Stimulated activated CD4-positive, alpha-beta T cell treated with anti-CD3 and anti-CD28 coated beads, Interleukin-1b, Interleukin-23, amount 100 ng/mL, for 48 hours (primary cell): ENCODE results near the gene PDGFA.
"Not testable (repeated sequence)": the region's sequence is repeated elsewhere in the genome, so short reads cannot be mapped to it uniquely, and the experiment has no call there.

ENCODE experiments used
- DNase-seq: peaks from one replicate; pipeline ENCODE4 v3.0.0-alpha.2; 2020

PDGFA gene

DNA sequence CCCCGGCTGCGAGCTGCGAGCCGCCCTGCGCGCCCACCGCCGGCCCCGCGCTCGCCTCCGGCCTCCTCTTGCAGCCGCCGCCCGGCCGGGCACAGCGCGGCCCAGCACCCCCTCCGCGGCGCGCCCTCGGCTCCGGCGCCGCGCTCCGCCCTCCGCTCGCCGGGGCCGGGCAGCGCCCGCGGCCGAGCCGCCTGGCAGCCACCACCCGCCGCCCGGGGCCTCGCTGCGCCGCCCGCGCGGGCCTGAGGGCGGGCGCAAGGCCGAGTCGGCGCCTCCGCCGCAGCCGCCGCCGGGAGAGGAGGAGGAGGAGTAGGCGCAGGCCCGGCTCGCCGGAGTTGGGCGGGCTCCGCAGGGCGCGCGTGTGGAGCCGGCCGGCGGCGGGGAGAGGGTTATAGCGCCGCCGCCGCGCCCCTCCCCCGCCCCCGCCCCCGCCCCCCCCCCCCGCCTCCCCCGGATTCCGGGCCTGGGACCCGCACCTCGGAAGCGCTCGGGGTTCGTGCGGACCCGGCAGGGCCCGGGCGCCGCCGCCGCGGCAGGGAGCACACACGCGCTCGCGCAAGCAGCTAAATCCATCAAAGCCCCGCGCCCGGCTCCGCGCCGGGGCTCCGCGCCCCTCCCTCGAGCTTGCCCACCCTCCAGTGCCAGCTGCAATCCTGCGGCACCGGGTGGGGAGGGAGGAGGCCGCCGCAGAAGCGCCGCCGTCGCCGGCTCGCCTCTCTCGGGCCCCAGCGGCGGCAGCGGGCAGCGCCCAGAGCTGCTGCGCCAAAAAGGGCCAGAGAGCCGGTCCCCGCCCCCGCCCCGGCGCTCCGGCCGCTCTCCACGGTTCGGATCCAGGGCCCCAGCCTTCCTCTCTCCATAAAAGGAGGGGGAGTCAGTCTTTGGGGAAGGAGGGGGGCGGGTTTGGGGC lies at the start of gene PDGFA:
TSS of gene PDGFA (minus strand) at position 363 of the 907 bp plus-strand sequence. CDS start 845 bp downstream, outside the sequence.
- no peak for DNase-seq

DNA sequence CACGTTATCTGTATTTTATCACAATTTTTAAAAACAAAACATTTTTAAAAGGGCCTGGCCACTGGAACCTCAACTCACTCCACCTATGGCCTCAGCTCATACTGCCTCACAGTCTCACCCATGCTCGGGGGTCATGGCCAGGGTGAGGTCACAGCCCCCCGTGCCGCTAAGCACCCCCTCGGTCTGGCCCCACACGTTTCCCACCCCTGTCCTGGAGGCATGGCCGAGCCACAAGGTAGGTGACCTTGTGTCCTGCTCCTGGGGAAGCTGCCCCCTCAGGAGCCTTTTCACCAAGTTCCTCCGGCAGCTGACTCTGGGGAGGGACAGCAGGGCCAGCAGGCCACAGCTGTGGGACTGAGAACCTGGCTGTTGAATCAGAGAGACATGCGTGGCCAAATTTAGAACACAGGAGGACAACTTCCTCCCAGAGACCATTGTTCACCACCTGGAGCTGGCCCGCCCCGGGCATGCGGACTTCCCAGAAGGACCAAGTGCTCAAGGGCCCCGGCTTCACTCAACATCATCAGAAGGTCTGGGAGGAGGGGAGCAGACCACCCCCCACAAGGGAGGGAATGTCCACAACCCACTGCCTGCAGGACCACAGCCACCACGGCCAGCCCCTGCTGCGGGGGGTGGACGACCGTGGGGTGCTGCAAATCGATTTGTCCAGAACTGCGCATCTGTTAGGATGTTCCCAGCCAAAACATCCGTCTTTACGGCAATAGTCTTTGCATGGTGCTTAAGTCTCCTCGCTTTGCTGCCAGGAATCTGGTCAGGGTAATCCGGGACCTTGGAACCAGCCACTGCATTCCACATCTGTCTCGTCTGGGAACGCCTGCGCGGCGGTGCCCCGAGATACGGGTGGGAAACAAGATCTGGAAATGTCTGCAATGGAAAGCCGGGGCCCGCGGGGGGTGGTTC lies 48.6 kb upstream of the PDGFA start:
- DNase-seq, result no peak

DNA sequence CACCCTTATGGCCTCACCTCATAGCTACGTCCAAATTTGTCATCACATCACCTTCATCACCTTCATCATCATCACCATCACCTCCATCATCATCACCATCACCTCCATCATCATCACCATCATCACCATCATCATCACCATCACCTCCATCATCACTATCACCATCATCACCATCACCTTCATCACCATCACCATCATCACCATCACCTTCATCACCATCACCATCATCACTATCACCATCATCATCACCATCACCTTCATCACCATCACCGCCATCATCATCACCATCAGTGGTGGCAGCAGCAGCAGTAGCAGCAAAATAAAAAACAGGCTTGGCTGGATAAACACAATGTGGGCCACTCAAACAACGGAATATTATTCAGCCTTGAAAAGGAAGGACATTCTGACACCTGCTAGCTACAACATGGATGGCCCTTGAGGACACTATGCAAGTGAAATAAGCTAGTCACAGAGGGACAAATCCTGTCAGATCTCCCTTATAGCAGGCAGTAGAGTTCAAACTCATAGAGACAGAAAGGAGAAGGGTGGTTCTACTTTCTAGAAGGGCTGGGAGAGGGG lies 47.7 kb upstream of the PDGFA start:
- no peak for DNase-seq

DNA sequence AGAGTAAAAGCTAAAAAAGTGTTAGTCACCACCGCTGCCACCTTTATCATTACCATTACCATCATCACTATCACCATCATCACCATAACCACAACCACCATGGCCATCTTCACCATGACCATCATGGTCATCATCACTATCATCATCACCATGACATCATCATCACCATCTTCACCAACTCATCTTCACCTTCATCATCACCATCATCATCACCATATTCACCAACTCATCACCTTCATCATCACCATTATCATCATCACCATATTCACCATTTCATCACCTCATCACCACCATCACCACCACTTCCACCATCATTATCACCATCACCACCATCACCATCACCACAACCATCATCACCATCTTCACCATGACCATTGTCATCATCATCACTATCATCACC lies 46.5 kb upstream of the PDGFA start:
- no peak for DNase-seq

DNA sequence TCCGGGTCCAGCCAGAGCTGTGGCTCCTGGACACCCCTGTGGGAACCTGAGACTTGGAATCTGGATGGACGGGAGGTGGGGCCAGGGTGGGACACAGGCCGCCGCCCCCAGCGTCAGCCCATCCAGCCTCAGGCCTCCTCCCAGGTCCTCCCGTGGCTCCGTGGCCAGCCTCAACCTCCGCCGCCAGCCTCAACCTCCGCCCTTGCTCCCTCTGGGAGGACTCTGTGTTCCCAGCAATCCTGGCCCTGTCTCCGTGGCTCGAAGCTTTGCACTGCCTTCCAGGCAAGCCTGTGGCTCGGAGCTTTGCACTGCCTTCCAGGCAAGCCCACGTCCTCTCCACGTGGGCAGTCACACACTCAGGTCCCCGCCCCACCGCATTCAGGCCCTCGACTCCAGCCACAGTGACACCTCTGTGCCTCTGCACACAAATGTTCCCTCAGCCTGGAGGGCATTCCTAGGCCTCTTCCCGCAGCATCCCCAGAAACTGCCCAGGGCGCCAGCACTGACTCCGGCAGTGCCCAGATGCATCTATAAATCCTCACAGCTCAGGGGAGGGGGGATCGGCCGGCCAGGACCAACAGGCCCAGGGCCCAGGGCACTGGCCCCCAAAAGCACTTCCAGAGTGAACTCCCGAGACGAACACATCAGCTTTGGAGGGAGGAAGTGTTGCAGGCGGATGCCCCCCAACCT lies 44.7 kb upstream of the PDGFA start:
- DNase-seq, result no peak

DNA sequence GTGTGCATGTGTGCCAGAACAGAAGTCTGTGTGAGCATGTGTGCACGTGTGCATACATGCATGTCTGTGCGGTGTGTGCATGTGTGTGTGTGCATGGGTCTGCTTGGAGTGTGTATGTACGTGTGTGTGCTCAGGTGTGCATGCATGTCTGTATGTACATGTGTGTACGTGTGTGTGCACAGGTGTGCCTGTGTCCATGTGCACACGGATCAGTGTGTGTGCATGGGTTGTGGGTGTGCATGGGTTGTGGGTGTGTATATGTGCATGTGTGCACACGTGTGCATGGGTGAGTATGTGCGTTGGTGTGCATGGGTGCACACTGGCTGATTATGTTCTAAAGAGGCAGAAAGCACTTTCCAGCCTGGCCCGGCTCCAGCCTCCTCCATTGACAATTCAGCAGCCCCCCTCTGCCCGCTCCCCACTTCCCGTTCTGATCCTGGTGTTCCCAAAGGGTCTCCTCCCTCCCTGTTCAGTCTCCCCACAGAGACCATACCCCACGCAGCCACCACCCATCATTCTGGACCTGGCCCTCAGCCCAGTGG lies 44.1 kb upstream of the PDGFA start:
- no peak for DNase-seq

DNA sequence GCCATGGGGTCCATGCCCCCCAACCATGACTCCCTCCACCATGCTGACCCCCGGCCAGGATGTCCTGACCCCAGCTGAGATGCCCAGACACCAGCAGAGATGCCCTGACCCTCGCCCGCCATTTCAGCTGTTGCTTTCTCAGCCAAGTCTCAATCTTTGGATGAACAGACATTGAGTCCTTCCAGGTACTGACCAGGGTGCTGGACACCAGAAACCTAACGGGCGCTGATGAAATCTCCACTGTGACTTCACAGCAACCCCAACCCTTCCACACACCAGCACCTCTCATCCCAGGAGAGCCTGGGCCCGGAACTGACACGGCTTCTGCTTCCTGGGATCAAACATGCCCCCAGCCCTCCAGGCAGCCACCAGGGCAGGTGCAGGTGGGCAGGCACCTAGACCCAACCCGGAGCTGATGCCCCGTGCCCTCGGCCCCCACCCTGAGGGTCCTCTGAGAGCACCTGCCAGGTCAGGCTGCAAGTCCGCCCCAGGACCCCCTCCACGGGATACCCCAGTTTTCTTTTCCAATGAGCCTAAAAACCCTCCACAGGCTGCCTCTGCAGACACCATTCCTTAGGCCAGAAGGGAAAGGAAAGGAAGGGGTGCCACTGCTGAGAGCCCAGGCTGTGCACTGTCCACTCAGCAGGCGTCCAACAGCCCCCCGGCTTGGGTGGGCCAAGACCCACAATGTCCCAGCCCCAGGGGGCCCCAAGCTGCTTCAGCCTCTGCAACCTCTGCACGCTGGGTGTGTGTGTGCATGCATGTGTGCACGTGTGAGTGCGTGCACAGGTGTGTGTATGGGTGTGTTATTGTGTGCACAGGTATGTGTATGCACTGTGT lies 43.4 kb upstream of the PDGFA start:
- DNase-seq, result no peak

DNA sequence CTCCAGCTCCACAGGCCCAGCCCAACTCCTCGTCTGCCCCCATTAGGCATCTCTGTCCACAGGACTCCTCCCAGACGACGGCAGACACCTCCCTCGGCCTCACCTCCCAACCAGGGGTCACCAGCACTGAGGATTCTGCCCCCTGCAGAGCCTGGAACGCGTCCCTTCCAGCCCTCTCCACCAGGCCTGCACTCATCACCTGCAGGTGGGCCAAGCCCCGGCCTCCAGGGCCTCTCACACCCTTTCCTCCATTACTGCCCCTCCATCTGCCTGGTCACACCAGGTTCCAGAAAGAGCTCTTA lies 42.7 kb upstream of the PDGFA start:
- DNase-seq, result no peak

DNA sequence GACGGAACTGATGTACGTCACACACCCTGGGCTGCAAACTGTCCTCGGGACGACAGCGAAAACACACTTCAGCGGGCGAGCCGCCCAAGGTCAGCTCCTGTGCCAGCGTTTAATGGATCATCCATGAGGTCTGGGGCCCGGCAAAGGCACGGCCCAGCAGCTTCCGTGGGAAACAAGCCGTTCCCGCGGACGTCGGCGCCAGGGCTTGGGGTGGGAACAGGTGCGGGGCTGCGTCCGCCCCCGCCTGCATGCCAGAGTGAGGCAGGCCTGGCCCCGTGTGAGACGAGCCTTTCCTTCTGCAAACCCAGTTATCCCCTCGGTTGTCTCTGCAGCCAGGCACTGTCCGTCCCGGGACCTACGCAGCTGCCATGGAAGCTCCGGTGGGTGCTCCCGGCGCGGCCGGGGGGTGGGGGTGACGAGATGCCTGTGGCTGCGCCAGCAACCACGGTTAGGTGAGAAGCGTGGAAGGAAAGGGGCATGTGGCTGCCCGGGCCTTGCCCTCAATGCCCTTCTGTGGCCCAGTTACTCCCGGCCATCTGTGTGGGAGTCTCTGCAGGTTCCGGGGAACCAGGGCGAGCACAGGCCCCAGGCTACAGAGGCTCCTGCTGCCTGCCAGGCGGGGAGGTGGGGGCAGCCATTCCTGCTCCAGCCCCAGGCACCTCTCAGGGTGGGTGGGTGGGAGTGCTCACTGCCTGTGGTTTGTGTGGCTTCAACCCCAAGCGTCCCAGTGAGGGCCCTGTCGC lies 42.2 kb upstream of the PDGFA start:
- DNase-seq, result no peak

DNA sequence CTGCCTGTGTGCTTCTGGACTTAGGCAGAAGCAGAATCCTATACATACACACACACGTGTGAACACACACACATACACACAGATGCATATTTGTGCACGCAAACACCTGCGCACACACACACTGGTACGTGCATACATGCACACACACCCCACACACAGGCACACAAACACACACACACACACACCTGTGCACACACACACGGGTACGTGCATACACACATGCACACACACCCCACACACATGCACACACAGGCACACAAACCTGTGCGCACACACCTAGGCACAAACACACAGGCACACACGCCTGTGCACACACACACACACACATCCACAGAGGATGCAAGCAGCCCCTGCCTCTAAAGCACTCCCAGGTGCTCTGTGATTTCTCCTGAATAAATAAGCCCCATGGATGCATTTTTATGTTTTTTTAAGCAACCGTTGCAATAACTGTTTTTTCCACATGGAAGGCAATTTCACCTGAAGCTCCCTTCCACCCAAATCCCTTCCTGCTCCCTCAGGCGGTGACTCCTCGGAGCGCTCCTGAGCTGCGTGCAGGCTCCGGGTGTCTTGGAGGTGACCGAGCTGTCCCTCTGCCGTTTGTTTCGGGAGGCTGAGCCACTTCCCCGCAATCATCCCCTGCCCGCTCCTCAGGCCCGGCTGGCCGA lies 41.5 kb upstream of the PDGFA start:
- DNase-seq, result no peak

DNA sequence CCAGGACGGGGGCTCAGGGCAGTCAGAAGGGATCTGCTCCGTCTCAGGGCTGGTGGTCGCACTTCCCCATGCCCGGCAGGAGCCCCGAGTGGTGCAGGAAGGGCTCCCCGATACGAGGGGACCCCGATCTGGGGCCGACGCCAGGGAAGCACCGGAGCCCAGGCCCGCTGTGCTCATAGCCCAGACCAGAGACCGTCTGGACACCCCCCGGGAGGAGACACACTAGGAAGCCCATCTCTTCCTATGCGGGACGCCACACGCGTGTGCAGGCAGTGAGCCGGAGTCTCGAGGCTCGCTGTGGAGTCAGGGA lies 39.7 kb upstream of the PDGFA start:
- no peak for DNase-seq

DNA sequence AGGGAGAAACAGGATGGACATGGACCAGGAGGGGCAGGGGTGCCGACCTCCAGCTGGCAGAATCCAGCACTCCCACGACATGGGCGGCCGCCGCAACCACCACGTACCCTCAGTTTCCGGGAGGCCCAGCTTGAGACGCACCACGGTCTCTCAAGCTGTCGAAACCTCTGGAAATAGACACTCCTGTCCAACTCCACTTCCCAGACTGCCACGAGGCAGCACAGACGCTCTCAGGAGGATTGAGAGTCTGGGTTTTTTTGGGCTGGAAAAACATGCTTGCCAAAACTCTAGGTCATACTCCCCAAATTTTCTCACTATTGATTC lies 37.9 kb upstream of the PDGFA start:
- no peak for DNase-seq

DNA sequence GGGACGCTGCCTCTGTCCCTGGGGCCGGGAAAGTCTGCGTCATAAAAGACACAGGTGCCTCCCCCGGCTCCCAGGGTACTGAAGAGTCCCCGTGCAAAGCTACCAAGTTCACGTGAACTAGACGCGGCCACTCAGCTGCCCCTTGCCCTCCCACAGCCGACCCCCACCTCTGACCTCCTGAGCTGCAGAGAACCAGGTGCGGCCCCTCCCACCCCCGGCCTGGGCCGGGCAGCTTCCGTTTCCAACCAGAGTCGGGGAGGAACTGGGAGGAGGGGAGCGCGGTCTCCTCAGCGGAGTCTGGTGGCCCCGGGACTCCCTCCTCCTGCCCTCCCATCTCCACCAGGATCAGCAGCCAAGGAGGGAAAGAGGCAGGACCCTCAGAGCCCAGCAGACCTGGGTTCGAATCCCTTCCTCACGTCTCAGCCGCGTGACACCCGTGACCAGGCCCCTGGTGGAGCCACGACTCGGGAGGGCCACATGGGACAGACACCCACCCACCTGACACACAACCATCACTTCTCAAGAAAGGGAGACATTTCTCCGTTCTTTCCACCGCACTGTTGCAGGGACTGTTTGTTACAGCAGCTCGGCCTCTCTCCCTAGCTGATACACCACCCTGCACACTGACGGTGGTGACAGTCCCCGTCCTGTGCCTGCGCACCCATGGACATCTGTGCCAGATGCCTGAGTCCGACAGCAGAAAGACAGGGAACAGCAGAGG lies 37.4 kb upstream of the PDGFA start:
- DNase-seq, result no peak

DNA sequence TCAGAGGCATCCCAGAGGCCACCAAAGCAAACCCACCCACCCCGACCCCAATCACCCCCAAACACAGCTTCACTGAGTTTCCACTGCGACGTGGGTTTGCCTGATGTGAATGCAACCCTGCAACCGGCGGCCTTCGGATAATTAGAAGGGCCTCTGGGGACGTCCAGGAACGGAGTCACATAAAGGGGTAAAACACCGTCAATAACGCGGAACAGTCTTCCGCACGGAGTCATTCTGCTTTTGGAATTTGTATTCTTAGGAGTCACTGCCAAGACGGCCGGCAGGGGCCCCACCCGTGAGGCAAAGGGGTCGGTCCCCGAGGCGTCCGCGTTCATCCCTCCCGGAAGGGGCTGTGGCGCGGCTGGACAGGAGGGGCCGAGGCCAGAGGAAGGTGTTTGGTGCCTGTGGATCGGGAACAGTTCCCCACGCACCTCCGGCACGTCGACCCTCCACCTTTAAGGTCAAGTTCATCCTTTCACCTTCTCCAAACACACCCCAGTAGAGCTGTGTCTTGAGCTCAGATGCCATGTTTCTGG lies 36.7 kb upstream of the PDGFA start:
- no peak for DNase-seq

DNA sequence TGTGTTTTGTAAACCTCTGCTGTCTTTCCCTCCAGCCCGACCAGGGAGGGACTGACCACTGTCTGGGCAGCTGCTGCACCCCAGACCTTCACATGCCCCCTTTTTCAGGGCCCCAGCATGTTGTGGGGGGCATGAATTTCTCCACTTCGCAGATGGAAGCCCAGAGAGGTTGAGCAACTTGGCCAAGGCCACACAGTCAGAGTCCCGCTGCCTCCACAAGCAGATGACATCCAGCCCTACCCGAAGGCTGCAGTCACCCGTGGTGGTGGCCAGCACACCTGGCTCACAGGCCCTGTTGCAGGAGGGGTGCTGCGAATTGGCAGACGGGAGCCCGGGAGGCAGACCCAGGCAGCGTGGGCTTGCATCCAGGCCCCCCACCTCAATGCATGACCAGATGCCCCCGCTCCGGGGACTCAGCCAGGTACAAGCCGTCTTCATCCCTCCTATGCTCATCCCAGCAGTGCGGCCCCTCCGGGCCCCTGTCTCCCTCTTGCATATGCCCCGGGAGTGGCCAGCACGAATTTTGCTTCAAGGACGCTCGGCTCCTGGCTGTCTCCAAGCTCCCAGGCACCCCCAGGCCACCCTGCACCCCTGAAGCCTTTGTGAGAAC lies 36.0 kb upstream of the PDGFA start:
- no peak for DNase-seq

DNA sequence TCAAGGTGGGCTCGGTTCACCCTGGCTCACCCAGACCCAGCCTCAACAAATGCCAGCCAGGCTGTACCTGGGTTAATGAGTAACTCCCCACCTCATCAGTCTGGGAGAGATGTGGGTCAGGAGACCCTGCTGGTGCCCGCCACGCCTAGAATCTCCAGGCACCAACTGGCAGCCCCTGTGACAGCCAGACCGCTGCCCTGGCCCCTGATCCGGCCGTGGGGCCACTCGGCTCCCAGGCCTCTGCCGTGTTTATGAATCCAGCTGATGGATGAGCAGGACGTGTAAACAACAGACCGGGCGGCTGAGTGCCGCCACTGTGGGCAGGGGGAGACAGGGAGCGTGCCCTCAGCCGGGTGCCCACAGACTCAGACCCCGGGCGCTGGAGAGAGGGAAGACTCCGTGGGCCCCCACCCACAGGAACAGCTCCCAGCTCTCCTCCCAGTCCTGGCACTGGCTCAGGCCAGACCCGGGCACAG lies 34.0 kb upstream of the PDGFA start:
- DNase-seq, result no peak

DNA sequence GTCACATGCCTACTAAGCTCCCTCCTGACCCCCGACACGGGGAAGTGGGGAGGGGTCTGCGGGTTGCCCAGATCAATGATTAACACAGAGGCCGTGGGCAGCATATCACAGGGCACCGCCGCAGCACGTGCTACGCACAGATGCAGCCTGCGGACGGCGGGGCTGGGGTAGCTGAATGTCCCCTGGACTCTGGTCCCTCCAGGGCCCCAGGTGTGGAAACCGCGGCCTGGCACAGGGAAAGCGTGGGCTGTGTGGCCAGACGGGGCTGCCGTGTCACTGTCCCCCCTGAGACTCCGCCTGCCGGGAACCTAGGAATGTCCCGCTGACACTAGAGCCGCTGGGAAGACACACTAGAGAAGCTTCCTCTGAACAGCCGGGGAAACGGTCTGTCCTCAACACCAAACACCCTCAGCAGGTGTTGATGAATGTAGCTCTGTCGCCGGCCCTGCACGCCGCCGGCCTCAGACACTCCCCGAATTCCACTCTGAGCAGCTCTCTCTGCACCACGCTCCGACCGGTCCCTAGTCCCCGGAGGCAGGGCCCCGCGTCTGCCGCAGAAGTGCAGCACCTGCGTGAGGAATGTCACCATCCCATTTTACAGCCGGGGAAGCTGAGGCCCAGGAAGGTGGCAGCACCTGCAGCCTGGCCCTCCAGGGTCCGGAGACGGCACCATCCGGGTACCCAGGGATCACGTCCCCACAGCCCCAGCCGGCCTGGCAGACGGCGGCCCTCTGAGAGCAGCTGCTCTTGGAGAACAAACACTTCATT lies 33.4 kb upstream of the PDGFA start:
- DNase-seq, result no peak

DNA sequence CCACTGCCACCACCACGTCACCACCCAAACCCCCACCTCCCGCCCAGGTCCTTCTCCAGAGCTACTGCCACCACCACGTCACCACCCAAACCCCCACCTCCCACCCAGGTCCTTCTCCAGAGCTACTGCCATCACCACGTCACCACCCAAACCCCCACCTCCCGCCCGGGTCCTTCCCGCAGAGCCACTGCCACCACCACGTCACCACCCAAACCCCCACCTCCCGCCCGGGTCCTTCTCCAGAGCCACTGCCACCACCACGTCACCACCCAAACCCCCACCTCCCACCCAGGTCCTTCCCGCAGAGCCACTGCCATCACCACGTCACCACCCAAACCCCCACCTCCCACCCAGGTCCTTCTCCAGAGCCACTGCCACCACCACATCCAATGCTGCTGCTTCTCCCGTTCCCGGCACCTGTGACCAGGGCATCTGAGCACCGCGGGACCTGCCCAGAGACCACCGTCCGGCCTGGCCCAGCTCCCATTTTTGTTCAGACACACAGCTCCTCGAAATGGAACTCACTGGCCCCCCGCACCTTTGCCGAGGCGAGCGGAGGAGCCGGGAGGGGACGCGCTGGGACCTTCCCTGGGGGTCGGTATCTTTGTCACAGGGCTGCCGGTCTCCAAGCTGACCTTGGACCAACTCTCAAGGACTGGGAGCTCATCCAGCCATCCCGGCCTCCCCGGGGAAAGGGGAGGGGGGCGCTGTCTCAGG lies 32.7 kb upstream of the PDGFA start:
- not testable (repeated sequence) for DNase-seq
